ENCODE results near the gene KIAA1671. TPM values are rescaled to one million over a fixed set of nuclear protein-coding genes. Genes with fewer than 3 reads are reported as not detected.

KIAA1671 gene
- total and polyA plus RNA-seq, 2 of the 13 experiments (the other 11 are each of a cell fraction or from before 2014, with no cell fraction given): 13.5 to 13.6 TPM

DNA sequence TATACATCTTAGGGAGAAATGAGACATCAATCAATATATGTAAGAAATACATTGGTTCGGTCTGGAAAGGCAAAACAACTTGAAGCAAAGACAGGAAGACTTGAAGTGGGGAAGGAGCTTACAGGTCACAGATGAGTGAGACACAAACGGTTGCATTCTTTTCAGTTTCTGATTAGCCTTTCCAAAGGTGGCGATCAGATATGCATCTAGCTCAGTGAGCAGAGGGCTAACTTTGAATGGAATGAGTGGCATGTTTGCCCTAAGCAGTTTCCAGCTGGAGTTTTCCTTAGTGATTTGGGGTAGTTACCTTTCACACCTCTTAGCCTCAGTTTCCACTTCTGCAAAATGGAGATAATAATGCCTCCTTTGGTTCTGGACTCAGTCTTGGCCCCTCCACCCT, 21.8 kb upstream of the KIAA1671 start:
- ChIA-PET CTCF (ENCODE audit: low intra/inter-chr PET ratio, low total read pairs) (no interaction called here), POLR2A (no interaction called here)
- Histone ChIP-seq H3K79me2 (ENCODE audit: insufficient read depth, low read length) (no peaks in the 10 kb centered on the region), H2AFZ (ENCODE audit: low read length) (no peak overlapping the region), H3K4me2 (ENCODE audit: low read depth, low read length) (no peak overlapping the region), H3K4me3 (replicated peaks in 1 of 3; ENCODE audit: insufficient read depth in 1 of 3, low read depth in 2 of 3, low read length in 3 of 3) (no peak overlapping the region), H3K27me3 (ENCODE audit: control insufficient read depth in 1 of 2, insufficient read depth in 2 of 2, low read length in 2 of 2) (peaks cover 2 to 17% of the 10 kb centered on the region in 2 experiments; a peak in 2 of 5 replicates), H3K27ac (ENCODE audit: extremely low read length, insufficient read depth, low read length) (no peak overlapping the region), H3K9ac (ENCODE audit: insufficient read depth, low read depth, low read length) (no peak overlapping the region), H3K36me3 (replicated peaks in 1 of 2; ENCODE audit: control insufficient read depth in 1 of 2, insufficient read depth in 2 of 2, low read length in 2 of 2) (no peaks in the 10 kb centered on the region), H3K9me3 (ENCODE audit: low read length) (no peaks in the 10 kb centered on the region), H3K4me1 (ENCODE audit: insufficient read depth, low read length) (no peaks in the 10 kb centered on the region), H4K20me1 (ENCODE audit: insufficient read depth, low read length) (no peaks in the 10 kb centered on the region)
- in situ Hi-C loops (cut with HindIII; ENCODE audit: extremely low pct_ligation_motif_present, low pct_unique_long_range_greater_than_20kb): loop anchor here (25.0 kb wide), 1 partner anchor 257 kb away; the partner anchor contains the start of gene CRYBB3
- TF ChIP-seq ZNF547 (CRISPR knock-in tag; IDR thresholded peaks at IDR 0.05) (no peak), ADNP (CRISPR knock-in tag; IDR thresholded peaks at IDR 0.05) (no peak), NCOA1 (CRISPR knock-in tag; IDR thresholded peaks at IDR 0.05) (no peak), ZNF3 (CRISPR knock-in tag; IDR thresholded peaks at IDR 0.05) (no peak), NFE2 (CRISPR knock-in tag; IDR thresholded peaks at IDR 0.05) (no peak), AGO2 (optimal IDR thresholded peaks at IDR 0.05; ENCODE audit: low read depth, low read length) (no peak), KDM5A (IDR thresholded peaks at IDR 0.05; ENCODE audit: borderline replicate concordance, low read length) (no peak), ZNF296 (CRISPR knock-in tag; conservative IDR thresholded peaks at IDR 0.05) (no peak), MYC (CRISPR knock-in tag; IDR thresholded peaks at IDR 0.05; ENCODE audit: borderline replicate concordance) (no peak), SIN3A (IDR thresholded peaks at IDR 0.05; ENCODE audit: borderline replicate concordance, low read depth, low read length) (no peak), SSRP1 (CRISPR knock-in tag; IDR thresholded peaks at IDR 0.05) (no peak), ZNF569 (CRISPR knock-in tag; IDR thresholded peaks at IDR 0.05; ENCODE audit: borderline replicate concordance) (no peak), HDAC1 (CRISPR knock-in tag; IDR thresholded peaks at IDR 0.05) (no peak), CEBPB (IDR thresholded peaks at IDR 0.05; ENCODE audit: borderline replicate concordance, low read depth, low read length) (no peak), FIP1L1 (IDR thresholded peaks at IDR 0.05; ENCODE audit: borderline replicate concordance, insufficient read depth, low read depth, low read length) (no peak), ZNF629 (CRISPR knock-in tag; conservative IDR thresholded peaks at IDR 0.05) (no peak), MXD4 (CRISPR knock-in tag; IDR thresholded peaks at IDR 0.05) (no peak)
- TF ChIP-seq, protein P1, sequence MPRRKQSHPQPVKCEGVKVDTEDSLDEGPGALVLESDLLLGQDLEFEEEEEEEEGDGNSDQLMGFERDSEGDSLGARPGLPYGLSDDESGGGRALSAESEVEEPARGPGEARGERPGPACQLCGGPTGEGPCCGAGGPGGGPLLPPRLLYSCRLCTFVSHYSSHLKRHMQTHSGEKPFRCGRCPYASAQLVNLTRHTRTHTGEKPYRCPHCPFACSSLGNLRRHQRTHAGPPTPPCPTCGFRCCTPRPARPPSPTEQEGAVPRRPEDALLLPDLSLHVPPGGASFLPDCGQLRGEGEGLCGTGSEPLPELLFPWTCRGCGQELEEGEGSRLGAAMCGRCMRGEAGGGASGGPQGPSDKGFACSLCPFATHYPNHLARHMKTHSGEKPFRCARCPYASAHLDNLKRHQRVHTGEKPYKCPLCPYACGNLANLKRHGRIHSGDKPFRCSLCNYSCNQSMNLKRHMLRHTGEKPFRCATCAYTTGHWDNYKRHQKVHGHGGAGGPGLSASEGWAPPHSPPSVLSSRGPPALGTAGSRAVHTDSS (CRISPR knock-in tag; conservative IDR thresholded peaks at IDR 0.05): no peak
- TF ChIP-seq, protein P2, sequence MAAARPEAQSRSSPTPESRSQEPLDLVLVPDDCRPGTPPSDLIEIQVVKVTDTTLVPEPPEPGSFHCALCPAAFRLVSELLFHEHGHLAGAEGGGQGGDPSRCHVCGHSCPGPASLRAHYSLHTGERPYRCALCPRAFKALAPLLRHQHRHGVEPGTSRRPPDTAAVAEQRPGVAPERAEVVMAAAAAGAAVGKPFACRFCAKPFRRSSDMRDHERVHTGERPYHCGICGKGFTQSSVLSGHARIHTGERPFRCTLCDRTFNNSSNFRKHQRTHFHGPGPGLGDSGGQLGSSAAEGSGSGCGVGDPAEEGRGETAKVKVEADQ (CRISPR knock-in tag; IDR thresholded peaks at IDR 0.05; ENCODE audit: borderline replicate concordance): no peak
- WGBS (ENCODE audit: low lambda C conversion rate): 6% methylated on average over 3 of the region's 3 CpGs
- intact Hi-C loops (cut with micrococcal nuclease; ENCODE audit: unreplicated experiment): no loop called here
- FAIRE-seq (no peak), ATAC-seq (no peak), DNase-seq (ENCODE audit: low spot score) (no peak)
- BruUV-seq (replicated peaks): no TSS peak
